Stimulated activated CD8-positive, alpha-beta memory T cell treated with anti-CD3 and anti-CD28 coated beads, Interleukin-7, amount 100 ng/mL, for 4 hours (primary cell): ENCODE results near the gene NOX5.

Experiments used
- DNase-seq, 2 donors: peaks; one replicate each; pipeline ENCODE4 v3.0.0-alpha.2; 2020; ENCODE audit warnings: low read depth in 2 of 2

NOX5 gene

GRCh38 chr15:68990992-68991500, 23.4 kb upstream of the NOX5 start:
- DNase-seq, result no peak

GRCh38 chr15:68991723-68992122, 22.8 kb upstream of the NOX5 start:
- DNase-seq, result no peak

GRCh38 chr15:68992696-68993095, 21.8 kb upstream of the NOX5 start:
- DNase-seq, result no peak

- no peak for DNase-seq
Measured at GRCh38 chr15:68993276-68993675, 21.2 kb upstream of the NOX5 start.

- no peak for DNase-seq
Measured at GRCh38 chr15:68994149-68994548, 20.3 kb upstream of the NOX5 start.

- no peak for DNase-seq
Measured at GRCh38 chr15:68994981-68995761, 19.3 kb upstream of the NOX5 start.

- DNase-seq, result no peak
Measured at GRCh38 chr15:68997050-68997449, 17.4 kb upstream of the NOX5 start.

- no peak for DNase-seq
Measured at GRCh38 chr15:68997930-68998777, 16.3 kb upstream of the NOX5 start.

GRCh38 chr15:68999091-68999490, 15.4 kb upstream of the NOX5 start:
- DNase-seq, result no peak

GRCh38 chr15:69000091-69000490, 14.4 kb upstream of the NOX5 start:
- DNase-seq, result no peak

GRCh38 chr15:69000725-69001503, 13.6 kb upstream of the NOX5 start:
- DNase-seq, result no peak

- DNase-seq, result no peak
Measured at GRCh38 chr15:69002783-69003182, 11.7 kb upstream of the NOX5 start.

- no peak for DNase-seq
Measured at GRCh38 chr15:69004011-69004410, 10.5 kb upstream of the NOX5 start.

- DNase-seq, result no peak
Measured at GRCh38 chr15:69008056-69008455, 6.4 kb upstream of the NOX5 start.

GRCh38 chr15:69009341-69009740, 5.2 kb upstream of the NOX5 start:
- DNase-seq, result no peak

GRCh38 chr15:69011641-69012040, 2.9 kb upstream of the NOX5 start:
- no peak for DNase-seq

GRCh38 chr15:69012761-69013364, 1.6 kb upstream of the NOX5 start:
- DNase-seq, result no peak

GRCh38 chr15:69013726-69014406, 629 bp upstream of the NOX5 start:
- no peak for DNase-seq

- DNase-seq, result no peak
Measured at GRCh38 chr15:69015591-69015990, 1.1 kb downstream of the NOX5 start.

GRCh38 chr15:69016021-69016595, 1.6 kb downstream of the NOX5 start:
- no peak for DNase-seq

- DNase-seq, result no peak
Measured at GRCh38 chr15:69017978-69018377, 3.5 kb downstream of the NOX5 start.
